Activated T-helper 9 cell treated with anti-CD3 and anti-CD28 coated beads, Interleukin-2, amount 50 U/mL, for 16 hours (primary cell): ENCODE measurements around the gene CHRFAM7A.
"Not testable (repeated sequence)": the region's sequence is repeated elsewhere in the genome, so short reads cannot be mapped to it uniquely, and the experiment has no call there.

ENCODE experiments used
- DNase-seq: peaks from one replicate; pipeline ENCODE4 v3.0.0-alpha.2; 2020; ENCODE audit warnings: low read depth

Gene CHRFAM7A

DNA sequence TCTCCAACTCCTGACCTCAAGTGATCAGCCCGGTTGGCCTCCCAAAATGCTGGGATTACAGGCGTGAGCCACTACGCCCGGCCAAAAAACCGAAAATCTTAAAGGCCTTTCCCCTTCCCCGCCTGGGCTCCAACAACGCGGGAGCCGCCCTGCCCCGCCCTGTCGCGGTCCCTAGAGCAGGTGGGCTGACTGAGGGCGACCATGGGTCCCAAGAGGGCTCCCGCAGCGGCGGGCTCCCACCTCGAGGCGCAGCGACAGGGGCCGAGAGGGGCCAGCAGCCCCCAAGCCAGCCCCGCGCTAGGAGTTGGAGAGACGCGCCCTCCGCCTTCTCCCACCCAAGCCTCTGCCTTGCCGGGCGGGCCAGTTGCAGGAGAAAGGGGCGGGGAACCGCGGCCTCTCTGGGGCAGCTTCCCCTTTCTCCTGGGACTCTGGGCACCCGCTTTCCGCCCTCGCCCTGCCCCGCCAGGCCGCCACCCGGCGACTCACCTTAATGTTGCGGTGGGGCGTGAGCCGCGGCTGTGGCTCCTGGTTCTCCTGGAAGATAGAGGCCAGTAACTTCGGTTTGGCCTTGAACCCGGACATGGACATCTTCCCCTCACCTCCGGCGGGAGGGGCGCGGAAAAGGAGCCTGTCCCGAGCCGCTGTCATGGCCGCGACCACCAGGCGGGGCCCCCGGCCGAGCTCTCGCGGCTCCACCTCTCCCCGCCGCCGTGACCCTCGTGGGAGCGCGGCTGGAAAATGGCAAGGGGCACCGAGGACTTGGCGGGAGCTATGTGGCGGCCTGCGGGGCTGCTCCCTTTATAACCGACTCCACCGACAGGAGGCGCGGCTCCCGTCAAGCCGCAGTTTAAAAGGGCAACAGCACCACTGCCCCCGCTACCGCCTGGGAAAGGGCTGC lies at the start of gene CHRFAM7A:
Gene CHRFAM7A (minus strand): TSS at position 775 of the 898 bp plus-strand sequence. CDS start 10,189 bp downstream, outside the sequence.
- DNase-seq = not testable (repeated sequence)

DNA sequence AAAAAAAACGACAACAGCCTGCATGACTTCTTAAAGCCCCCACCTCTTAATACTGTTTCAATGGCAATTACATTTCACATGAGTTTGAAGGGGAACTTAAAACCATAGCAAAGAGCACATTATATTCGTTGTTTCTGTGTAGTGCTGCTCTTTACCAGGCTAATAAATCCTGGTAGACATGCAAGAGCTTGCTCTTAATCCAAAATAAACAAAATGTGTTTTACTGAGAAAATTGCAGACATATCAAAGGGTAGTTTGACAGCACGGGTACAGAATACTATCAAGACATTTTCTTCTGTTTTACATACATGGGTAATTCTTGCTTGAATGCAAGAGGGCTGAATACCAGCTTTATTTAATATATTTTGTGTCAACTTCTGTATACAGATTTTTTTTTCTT lies 45.0 kb upstream of the CHRFAM7A start:
- not testable (repeated sequence) for DNase-seq

DNA sequence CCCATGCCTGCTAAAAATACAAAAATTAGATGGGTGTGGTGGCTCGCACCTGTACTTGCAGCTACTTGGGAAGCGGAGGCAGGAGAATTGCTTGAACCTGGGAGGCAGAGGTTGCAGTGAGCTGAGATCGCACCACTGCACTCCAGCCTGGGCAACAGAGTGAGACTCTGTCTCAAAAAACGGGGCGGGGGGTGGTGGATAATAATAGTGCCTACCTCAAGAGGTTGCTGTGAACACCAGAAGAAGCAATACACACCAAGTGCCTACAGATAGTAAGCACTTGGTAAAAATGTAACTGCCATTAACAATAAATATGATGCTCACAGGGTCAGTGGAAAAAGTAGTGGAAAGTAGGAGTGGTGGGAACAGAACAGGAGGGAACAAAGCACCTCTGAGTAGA lies 42.5 kb upstream of the CHRFAM7A start:
- DNase-seq = not testable (repeated sequence)

DNA sequence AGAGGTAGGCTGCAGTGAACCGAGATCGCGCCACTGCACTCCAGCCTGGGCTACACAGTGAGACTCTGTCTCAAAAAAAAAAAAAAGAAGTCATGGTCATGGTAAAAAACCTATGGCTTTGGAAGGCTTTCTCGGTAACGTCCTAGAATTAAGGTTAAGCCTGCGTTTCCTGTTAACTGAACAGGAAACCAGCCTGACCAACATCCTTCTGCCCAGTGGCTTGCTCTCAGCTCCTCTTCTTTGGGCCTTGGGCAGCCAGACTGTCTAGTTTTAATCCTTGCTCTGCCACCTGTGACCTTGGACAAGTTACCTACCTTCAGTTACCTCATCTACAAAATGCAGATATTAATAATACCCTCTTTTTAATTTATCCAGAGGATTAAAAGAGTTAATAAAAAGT lies 27.4 kb upstream of the CHRFAM7A start:
- DNase-seq = not testable (repeated sequence)

DNA sequence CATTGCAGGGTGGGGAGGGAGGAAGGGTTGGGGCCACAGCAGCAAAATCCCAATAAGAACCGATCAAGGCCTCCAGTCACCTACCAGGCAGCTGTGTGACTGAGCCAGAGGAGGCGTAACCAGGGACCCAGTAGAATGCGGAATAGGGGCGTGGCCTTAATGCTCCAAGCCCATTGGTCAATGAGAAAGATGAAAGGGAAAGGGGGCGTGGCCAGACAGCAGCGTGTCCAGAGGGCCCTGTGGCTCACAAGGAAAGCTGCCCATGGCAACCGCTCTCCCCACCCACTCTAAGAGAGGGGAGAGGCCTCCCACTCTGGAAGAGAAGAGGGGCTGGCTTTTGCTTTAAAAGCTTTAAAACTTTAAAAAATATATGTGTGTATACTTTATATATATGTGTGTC lies 20.8 kb upstream of the CHRFAM7A start, which contains the start of gene GOLGA8R:
Gene GOLGA8R (minus strand): TSS at position 101 of the 400 bp plus-strand sequence. CDS start 98 bp downstream, at position 3.
- not testable (repeated sequence) for DNase-seq

DNA sequence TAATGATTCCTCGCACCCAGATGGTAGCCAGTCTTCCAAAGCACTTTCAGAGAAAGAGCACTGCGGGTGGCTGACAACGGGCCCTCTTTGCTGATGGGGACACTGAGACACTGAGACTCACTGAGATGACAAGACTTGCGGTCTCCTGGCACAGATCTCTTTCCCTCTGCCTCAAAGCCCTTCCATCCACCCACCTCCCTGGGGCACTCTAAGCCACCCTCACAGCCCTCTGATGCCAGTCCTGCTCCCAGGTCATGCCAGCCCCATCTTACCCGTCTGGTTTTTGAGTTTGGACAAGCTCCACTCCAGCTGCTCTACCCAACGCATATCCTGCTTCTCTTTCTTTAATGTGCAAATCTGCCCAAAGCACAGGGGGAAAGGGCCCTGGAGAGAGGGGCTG lies 14.3 kb upstream of the CHRFAM7A start:
- not testable (repeated sequence) for DNase-seq

DNA sequence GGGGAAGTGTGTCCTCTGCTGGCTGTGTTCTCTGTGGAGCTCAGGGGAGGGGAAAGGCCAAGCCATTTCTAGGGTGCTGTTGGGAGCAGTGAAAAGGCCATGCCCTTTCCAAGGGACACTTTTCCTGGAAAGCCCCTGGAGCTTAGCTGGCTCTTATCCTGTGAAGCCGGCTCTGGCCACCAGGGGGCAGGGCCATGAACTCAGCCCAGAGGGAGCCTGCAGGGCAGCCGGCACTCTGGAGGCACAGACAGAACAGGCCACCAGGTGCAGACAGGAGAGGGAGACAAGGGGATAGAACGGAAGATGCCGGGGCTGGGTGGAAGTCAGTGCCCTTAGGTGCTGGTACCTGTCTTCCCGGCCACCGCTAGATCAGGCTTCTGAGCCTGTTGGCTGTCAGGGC lies 5.6 kb upstream of the CHRFAM7A start:
- DNase-seq = peak; percentile 47

DNA sequence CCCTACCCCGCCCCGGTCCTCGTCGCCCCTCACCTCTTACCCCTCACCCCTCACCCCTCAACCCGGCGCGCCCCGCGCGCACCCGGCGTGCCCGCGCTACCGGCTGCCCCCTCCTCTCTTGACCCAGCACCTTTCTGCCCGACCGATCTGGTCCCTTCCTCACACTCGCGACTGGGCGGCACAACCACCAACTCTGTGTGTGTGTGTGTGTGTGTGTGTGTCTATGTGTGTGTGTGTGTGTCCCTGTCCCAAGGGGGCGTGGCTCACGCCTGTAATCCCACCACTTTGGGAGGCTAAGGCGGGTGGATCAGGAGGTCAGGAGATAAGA lies 288 bp upstream of the CHRFAM7A start:
- DNase-seq = not testable (repeated sequence)

DNA sequence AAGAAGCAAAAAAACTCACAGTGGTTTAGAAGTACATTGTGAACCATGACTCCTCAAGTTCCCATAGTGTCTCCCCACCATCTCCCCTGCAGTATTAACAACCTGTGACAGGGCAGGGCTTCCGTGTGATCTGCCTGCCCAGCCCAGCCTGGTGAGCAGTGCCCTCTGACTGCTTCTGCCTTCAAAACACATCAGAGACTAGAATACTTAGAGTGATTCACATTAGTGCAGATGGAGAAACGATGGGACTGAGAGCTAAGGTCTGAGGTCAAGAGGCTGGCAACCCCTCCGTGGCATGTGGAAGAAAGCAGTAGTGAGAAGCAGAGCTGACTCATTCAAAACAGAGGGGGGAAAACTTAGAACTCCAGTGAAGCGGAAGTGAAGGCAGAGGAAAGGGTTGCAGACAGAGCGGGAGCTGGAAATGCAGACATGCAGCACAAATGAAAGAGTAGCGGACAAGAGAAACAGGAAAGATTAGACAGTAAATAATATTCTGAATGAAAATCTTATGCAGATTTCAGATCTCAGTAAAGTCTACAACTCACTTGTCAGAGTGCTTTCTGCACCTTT lies 6.9 kb downstream of the CHRFAM7A start:
- not testable (repeated sequence) for DNase-seq

DNA sequence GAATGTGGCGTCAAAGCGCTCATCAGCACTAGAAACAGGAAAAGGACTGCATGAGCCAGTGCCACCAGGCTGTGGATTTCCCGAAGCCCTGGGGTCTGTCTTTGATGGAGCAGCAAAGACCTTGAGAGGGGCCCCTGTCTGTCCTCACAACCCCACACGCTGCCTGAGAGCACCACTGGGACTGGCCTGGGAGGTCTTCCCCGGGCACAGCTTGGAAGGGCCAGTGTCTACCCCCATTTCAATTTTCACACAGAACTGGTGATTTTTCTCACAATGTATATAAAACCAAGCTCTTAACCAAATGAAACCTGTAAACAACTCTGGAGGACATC lies 16.3 kb downstream of the CHRFAM7A start:
- DNase-seq = not testable (repeated sequence)

DNA sequence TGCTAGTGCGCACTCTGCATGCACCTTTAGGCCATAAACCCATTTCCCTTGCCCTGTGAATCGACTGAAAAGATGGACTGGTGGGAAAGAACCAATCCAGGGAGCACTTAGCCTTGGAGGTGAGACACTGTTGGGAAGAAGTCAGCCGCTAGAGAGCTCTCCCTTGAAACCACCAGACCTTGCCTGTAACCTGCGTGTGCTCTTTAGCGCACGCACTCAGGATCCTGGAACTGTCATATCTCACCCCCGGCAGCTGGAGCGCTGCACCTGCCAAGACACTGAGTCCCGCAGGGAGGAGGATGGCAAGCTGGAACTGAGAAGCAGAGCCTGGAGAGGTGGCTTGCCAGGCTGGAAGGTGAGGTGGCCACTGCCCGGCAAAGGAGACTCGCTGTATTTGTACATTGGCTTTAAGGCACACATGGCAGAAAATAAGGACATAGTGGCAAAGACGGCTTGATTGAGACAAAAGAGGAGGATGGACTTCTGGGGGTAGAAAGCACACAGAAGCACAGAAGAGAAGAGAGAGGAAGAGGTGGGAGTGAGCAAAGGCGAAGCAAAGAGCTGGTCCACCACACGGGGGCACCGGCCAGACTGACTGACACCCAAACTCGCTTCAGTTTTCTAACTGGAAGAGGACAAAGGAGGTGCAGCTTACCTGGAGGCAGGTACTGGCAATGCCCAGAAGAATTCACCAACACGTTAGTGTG lies 16.8 kb downstream of the CHRFAM7A start:
- DNase-seq = not testable (repeated sequence)

DNA sequence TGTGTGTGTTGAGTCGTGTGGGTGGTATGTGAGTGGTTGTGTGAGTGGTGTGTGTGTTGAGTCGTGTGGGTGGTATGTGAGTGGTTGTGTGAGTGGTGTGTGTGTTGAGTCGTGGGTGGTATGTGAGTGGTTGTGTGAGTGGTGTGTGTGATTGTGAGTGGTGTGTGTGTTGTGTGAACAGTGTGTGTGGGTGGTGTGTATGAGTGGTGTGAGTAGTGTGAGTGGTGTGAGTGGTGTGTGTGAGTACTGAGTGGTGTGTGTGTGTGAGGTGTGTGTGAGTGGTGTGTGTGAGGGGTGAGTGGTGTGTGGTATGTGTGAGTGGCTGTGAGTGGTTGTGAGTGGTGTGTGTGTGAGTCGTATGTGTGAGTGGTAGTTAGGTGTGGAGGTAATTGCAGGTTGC lies 17.5 kb downstream of the CHRFAM7A start:
- DNase-seq = not testable (repeated sequence)

DNA sequence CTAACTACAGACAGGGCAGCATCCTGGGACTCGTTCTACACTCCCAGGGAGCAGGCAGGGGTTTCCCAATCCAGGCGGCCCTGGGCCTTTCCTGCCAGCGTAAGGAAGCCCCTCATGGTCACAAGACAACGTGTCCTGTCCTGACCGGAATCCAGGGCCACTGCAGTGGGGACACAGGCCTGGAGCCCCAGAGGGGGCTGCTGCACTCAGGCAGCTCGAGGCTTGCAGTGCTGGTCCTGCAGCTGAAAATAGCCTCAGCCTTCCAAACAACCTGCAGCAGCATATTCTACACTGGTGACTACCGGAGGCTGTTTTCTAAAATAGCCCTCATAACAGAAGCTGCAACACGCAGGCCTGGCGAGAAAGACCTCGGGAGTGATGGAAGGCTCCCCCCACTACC lies 18.5 kb downstream of the CHRFAM7A start:
- DNase-seq = not testable (repeated sequence)

DNA sequence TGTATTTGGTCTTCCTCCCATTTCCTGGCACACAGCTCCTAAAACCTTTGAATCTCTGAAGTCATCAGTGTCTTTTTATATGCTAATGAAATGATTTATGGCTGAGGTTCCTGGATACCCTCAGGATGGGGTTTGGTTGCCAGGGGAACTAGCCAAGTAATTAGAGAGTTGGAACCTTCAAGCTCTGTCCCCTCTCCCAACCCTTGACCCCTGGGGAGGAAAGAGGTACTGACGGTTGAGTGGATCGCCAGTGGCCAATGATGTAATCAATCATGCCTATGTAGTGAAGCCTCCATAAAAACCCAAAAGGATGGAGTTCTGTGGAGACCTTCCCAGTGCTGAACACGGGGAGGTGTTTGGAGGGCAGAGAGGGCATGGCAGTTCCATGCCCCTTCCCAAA lies 25.1 kb downstream of the CHRFAM7A start:
- DNase-seq = not testable (repeated sequence)

DNA sequence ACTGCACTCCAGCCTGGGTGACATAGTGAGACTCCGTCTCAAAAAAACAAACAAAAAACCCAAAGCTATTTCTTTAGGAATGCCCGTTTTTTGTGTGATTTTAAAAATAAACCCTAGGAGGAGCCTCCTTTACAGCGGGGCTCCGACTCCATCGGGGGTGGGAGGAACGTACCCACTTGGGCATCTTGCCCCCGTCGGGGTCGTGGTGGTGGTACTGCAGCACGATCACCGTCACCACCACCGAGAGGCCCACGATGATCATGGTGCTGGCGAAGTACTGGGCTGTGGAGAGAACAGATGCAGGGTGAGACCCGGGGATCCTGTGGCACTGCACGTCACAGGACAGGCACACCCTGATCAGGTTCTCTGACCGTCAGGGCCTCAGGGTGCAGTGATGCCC lies 26.1 kb downstream of the CHRFAM7A start:
- not testable (repeated sequence) for DNase-seq

DNA sequence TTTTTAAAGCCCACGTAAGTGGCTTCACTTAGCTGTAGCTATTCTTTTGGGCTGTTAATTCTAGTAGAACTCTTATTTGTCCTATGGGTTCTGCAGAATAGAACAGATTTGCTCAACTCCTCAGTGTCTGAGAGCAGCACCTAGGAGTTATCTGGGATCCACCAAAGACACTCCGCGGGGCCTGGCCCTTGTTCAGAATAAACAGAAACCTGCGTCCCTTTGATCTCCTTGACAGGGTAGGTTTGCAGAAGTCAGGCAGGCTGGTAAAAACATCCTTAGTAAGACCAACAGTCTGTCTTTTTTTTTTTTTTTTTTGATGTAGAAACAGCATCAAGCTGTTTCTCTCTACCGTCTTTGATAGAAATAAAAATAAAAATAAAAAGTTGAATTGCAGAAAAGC lies 31.9 kb downstream of the CHRFAM7A start:
- not testable (repeated sequence) for DNase-seq

DNA sequence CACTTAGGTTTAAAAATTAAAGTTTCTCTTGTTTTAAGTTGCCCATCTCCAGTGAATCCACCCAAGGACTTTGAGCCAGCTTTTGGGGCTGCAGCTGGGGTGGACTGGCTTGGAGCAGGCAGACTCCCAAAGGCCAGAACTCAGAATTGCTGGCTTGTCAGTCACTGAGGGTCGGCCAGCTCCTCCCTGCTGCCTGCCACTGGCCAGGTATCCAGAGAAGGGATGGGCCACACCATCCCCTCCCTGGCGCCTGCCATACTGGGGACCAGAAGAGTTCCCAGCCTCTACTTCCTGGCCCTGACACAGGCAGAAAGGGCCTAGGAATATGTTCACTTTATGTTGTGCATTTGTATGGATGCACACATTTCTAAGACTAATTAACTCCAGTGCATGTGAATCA lies 32.4 kb downstream of the CHRFAM7A start:
- DNase-seq = not testable (repeated sequence)

DNA sequence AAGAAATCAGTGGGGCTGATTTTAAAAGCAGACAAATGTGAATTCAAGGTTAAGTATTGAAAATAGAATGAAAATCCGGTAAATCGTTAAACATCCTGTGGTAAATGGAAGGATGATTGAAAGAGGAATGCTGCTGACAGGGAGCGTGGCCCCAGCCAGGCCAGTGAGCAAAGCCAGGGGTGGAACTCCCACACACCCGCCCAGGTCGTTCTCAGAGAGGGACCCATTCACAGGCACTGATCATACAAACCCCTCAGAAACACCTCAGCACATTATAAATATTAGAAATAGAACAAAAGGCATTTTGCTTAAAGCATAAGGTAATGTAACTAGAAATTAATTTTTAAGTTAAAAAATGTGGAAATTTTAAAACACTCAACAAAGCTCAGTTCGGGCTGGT lies 38.3 kb downstream of the CHRFAM7A start:
- not testable (repeated sequence) for DNase-seq

DNA sequence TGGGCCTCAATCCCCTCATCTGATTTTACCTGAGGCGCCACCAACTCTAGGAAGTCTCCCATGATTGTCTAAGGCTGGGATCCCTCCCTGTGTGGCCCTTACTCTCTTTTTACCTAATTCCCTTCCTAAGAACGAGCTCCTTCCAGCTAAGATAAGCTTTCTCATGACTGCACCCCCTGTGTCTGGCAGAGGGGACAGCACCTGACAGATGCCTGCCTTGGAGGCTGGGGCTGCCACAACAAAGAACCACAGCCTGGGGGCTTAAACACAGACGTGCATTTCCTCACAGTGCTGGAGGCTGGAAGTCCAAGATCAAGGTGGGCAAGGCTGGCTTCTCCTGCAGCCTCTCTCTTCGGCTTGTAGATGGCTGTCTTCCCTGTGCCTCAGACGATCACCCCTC lies 43.5 kb downstream of the CHRFAM7A start:
- not testable (repeated sequence) for DNase-seq

DNA sequence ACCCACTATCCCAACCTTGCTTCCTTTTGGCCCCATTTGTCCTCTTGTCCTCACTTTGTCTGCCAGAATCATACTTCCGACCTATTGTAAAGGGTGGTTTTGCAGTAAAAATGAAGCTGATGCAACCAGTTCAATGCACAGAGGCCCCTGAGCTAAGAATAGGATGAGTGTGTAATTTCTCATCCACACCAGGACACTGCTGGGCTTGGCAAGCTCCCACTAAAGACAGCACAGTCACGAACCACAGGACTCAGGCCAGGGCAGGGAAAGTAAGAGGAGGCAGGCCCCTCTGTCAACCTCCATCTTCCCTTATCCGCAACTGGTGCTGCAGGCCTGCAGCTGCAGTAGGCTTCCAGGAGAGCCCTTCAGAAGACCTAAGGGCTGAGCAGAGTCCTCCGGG lies 56.8 kb downstream of the CHRFAM7A start:
- not testable (repeated sequence) for DNase-seq

DNA sequence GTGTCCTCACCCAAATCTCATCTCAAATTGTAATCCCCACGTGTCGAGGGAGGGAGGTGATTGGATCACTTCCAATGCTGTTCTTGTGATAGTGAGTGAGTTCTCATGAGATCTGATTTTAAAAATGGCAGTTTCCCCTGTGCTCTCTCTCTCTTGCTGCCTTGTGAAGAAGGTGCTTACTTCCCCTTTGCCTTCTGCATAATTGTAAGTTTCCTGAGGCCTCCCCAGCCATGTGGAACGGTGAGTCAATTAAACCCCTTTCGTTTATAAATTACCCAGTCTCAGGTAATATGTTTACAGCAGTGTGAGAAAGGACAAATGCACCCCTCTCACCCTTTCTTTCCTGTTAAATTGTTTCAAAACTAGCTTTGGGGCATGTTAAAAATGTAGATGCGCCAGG lies 59.2 kb downstream of the CHRFAM7A start:
- DNase-seq = not testable (repeated sequence)

DNA sequence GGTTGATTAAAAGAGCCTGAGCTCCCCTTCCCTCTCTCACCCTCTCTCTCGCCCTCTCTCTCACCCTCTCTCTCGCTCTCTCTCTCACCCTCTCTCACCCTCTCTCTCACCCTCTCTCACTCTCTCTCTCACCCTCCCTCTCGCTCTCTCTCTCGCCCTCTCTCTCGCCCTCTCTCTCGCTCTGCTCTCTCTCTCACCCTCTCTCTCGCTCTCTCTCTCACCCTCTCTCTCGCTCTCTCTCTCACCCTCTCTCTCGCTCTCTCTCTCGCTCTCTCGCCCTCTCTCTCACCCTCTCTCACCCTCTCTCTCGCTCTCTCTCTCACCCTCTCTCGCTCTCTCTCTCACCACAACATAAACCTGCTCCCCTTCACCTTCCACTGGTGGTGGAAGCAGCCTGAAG lies 67.2 kb downstream of the CHRFAM7A start:
- DNase-seq = not testable (repeated sequence)

DNA sequence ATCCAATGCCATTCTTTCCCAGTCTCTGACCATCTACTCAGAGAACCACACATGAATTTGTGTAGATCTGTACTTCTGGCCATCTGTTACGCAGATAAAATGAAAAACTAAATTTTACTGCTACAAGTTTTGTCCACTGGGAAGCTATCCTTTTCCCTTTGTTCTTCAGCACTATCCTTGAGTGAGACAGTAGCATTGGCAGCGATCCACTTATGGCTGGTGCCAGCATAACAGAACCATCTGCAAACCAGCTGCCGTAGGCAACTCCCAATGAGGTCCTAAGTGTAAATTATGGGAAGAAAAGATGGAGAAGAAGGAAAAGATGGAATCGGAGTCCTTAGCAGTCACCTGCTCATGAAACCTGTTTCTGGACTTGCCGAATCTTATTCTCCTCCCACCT lies 72.3 kb downstream of the CHRFAM7A start:
- DNase-seq = not testable (repeated sequence)
